AG04449 (cell line): Measurements from ENCODE around the gene PNLIPRP3.
A peak's percentile ranks its signal among the peaks of the same experiment; 100 is the strongest.
"Not testable (repeated sequence)": the region's sequence is repeated elsewhere in the genome, so short reads cannot be mapped to it uniquely, and the experiment has no call there.

ENCODE experiments used
- CTCF ChIA-PET: fragments of 350-600 bp; formaldehyde crosslinking; extraction: SDS; loops from one replicate; lab custom pipeline; 2021; ENCODE audit warnings: antibody characterized with exemption; lab: Yijun Ruan, JAX
- POLR2A ChIA-PET: fragments of 400-600, 350-600 bp; formaldehyde crosslinking; extraction: SDS; loops from one replicate; lab custom pipeline; 2020; ENCODE audit warnings: antibody characterized with exemption, inconsistent platforms; lab: Yijun Ruan, JAX
- DNase-seq: peaks from one replicate; pipeline ENCODE4 v3.0.0-alpha.2; 2010; ENCODE audit warnings: low read depth, low spot score
- H3K4me3 ChIP-seq: 2 replicates; pipeline ENCODE4 v1.5.1; 2011; ENCODE audit warnings: low read depth, mild to moderate bottlenecking, control low read depth, low read length
- CTCF ChIP-seq: IDR thresholded peaks from one replicate; pipeline ENCODE4 v1.5.1; 2011; ENCODE audit warnings: mild to moderate bottlenecking, moderate library complexity, low read length, control low read depth, inconsistent platforms; ENCODE audit not compliant: insufficient read depth; ENCODE audit errors: missing control alignments

Gene PNLIPRP3

DNA sequence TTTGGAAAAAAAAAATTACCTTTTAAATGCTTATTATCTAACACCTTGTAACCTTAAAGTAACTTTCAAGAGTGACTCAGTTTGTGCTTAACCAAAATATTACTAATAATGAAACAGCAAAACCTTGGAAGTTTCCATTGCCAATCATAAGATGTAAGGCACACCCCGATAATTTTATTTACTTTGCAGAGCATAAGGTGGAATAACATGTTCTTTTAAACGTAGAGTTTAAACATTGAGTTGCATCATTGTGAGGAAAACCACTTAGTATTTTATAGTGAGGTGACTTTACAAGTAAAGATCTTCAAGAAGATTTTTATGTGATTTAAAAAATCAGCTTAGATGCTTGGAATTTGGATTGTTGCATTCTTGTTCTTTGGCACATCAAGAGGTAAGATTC lies at the start of gene PNLIPRP3:
PNLIPRP3 (plus strand) TSS at position 177 of the 400 bp plus-strand sequence; CDS start at position 343, 166 bp downstream.
- H3K4me3 ChIP-seq, result no peak within 1 kb of the TSS
- no peak for TF ChIP-seq CTCF
- no peak for DNase-seq
- POLR2A ChIA-PET, result no interaction called here
- CTCF ChIA-PET, result interaction anchor here (0.7 kb wide), 1 partner anchor 16 kb away, joined by 3 read pairs; no protein-coding TSS in a partner anchor

DNA sequence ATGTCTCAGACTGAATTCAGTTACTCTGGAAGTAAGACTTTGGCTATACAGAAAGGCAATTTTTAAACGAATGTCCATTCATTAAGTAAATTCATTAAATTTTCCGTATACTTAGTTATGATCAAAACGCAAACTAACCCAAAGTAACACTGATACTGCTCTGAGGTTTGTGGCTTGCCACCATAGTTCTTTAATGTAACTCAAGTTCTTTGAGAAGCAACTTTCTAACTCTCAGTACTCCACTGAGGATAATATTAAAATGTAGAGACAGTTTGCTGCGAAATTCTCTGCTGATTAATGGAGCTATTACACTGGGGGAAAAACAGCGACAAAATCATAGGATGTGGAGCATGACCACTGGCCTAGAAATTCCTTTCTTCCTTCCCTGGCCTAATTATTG lies 45.4 kb upstream of the PNLIPRP3 start:
- ChIA-PET CTCF (no interaction called here), POLR2A (no interaction called here)
- no peak for DNase-seq
- no peak for TF ChIP-seq CTCF
- no peak overlapping the region for H3K4me3 ChIP-seq

DNA sequence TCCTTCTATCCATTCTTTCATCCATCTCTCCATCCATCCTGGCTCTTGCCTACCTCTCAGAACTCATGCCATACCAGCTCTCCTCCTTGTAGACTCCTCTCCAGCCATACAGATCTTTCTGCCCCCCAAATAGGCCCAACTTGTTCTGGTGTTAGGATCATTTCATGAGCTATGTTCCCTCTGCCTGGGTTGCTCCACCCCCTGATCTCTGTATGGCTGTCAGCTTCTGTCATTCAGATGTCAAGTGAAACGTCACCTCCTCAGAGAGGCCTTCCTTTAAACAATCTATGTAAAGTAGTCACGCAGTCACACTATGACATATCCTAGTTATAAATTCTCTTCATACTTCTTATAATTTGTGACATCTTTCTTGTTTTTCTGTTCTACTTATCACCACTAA lies 42.3 kb upstream of the PNLIPRP3 start:
- DNase-seq, result no peak
- no peak overlapping the region for H3K4me3 ChIP-seq
- ChIA-PET CTCF (interaction anchor here (0.7 to 3.9 kb wide), 14 partner anchors 25 to 1214 kb away, joined by 3 to 32 read pairs (median 4); no protein-coding TSS in a partner anchor), POLR2A (no interaction called here)
- no peak for TF ChIP-seq CTCF

- POLR2A ChIA-PET, result no interaction called here
- CTCF ChIA-PET, result interaction anchor here (0.6 to 3.9 kb wide), 20 partner anchors 19 to 1215 kb away, joined by 3 to 32 read pairs (median 4); no protein-coding TSS in a partner anchor
These were observed 41.4 kb upstream of the PNLIPRP3 start for GRCh38 chr10:116385994-116386809.

GRCh38 chr10:116393246-116393831 lies 34.3 kb upstream of the PNLIPRP3 start:
- POLR2A ChIA-PET, DNase-seq, CTCF ChIA-PET, H3K4me3 ChIP-seq: not testable (repeated sequence)

More at GRCh38 chr10:116385994-116386809, 41.4 kb upstream of the PNLIPRP3 start:
- peak; percentile 3 for DNase-seq
- no peak overlapping the region for H3K4me3 ChIP-seq
- TF ChIP-seq CTCF, result peak; percentile 28

- H3K4me3 ChIP-seq, result no peak overlapping the region
- TF ChIP-seq CTCF, result no peak
- no peak for DNase-seq
- CTCF ChIA-PET, result no interaction called here
- POLR2A ChIA-PET, result no interaction called here
These were observed 32.2 kb upstream of the PNLIPRP3 start for GRCh38 chr10:116395223-116395985.
